GM18858 (cell line): ENCODE measurements around the gene MRPL32.

ENCODE experiments used
- ATAC-seq: cut with Tn5 transposase; IDR thresholded peaks from one replicate; pipeline ENCODE4 v1.9.1; 2021; ENCODE audit not compliant: unreplicated experiment

MRPL32 gene

GRCh38 chr7:42925630-42926029 lies 6.5 kb upstream of the MRPL32 start:
- ATAC-seq: no peak

- no peak for ATAC-seq
Observed at GRCh38 chr7:42926204-42926603, 6.0 kb upstream of the MRPL32 start.

GRCh38 chr7:42928754-42929153 lies 3.4 kb upstream of the MRPL32 start:
- no peak for ATAC-seq

GRCh38 chr7:42929449-42929848 lies 2.7 kb upstream of the MRPL32 start:
- no peak for ATAC-seq

GRCh38 chr7:42930889-42931288 lies 1.3 kb upstream of the MRPL32 start:
- ATAC-seq: no peak

GRCh38 chr7:42931447-42931833 lies 736 bp upstream of the MRPL32 start:
- no peak for ATAC-seq

GRCh38 chr7:42932811-42933591 lies 825 bp downstream of the MRPL32 start:
- ATAC-seq: no peak

- no peak for ATAC-seq
Observed at GRCh38 chr7:42934291-42934690, 2.1 kb downstream of the MRPL32 start.

- no peak for ATAC-seq
Observed at GRCh38 chr7:42935861-42936260, 3.7 kb downstream of the MRPL32 start.

GRCh38 chr7:42939457-42940240 lies 7.5 kb downstream of the MRPL32 start:
- ATAC-seq: no peak

- peak; percentile 41 for ATAC-seq
Observed at GRCh38 chr7:42940985-42941847, 9.0 kb downstream of the MRPL32 start.

GRCh38 chr7:42945821-42946626 lies 13.8 kb downstream of the MRPL32 start:
- peak; percentile 44 for ATAC-seq

- ATAC-seq: no peak
Observed at GRCh38 chr7:42946627-42946950, 14.4 kb downstream of the MRPL32 start.

GRCh38 chr7:42947521-42947920 lies 15.3 kb downstream of the MRPL32 start:
- no peak for ATAC-seq

GRCh38 chr7:42950417-42950816 lies 18.2 kb downstream of the MRPL32 start:
- no peak for ATAC-seq

- no peak for ATAC-seq
Observed at GRCh38 chr7:42952328-42952727, 20.2 kb downstream of the MRPL32 start.

- ATAC-seq: no peak
Observed at GRCh38 chr7:42953994-42954393, 21.8 kb downstream of the MRPL32 start.

GRCh38 chr7:42956062-42956461 lies 23.9 kb downstream of the MRPL32 start:
- no peak for ATAC-seq

- no peak for ATAC-seq
Observed at GRCh38 chr7:42959549-42959948, 27.4 kb downstream of the MRPL32 start.

- no peak for ATAC-seq
Observed at GRCh38 chr7:42960762-42961161, 28.6 kb downstream of the MRPL32 start.

GRCh38 chr7:42961170-42961569 lies 29.0 kb downstream of the MRPL32 start:
- ATAC-seq: no peak
